GM06990 (cell line): ENCODE data around the gene GRIP2.

ENCODE experiments used
- DNase-seq: peaks from one replicate; pipeline ENCODE4 v3.0.0-alpha.2; 2011; ENCODE audit not compliant: insufficient read length; ENCODE audit errors: extremely low read depth
- H3K27me3 ChIP-seq: replicated peaks from 2 replicates; pipeline ENCODE4 v1.6.0; 2011; ENCODE audit warnings: low read length; ENCODE audit not compliant: control insufficient read depth, insufficient read depth
- H3K36me3 ChIP-seq: 2 replicates; pipeline ENCODE4 v1.5.1; 2011; ENCODE audit warnings: low read length; ENCODE audit not compliant: control insufficient read depth, insufficient read depth
- H3K4me3 ChIP-seq: replicated peaks from 2 replicates; pipeline ENCODE4 v1.5.1; 2011; ENCODE audit warnings: low read depth, mild to moderate bottlenecking, control low read depth, low read length
- CTCF ChIP-seq: IDR thresholded peaks from 2 replicates; pipeline ENCODE4 v1.5.1; 2011; ENCODE audit warnings: low read length, control low read depth, mild to moderate bottlenecking, inconsistent platforms; ENCODE audit not compliant: insufficient read depth, poor library complexity, severe bottlenecking

The GRIP2 gene

GRCh38 chr3:14523792-14524191 is 16.4 kb downstream of the GRIP2 start:
- TF ChIP-seq CTCF = no peak
- DNase-seq = no peak
- peaks cover 5% of the 10 kb centered on the region; the same call in 1 of the 2 replicates for H3K27me3 ChIP-seq
- H3K4me3 ChIP-seq = no peak overlapping the region
- no peaks in the 10 kb centered on the region for H3K36me3 ChIP-seq

GRCh38 chr3:14522768-14523167 is 17.4 kb downstream of the GRIP2 start:
- H3K27me3 ChIP-seq = peaks cover 5% of the 10 kb centered on the region; the same call in 1 of the 2 replicates
- H3K4me3 ChIP-seq = no peak overlapping the region
- TF ChIP-seq CTCF = no peak
- no peaks in the 10 kb centered on the region for H3K36me3 ChIP-seq
- no peak for DNase-seq

- peaks cover 5% of the 10 kb centered on the region; the same call in 1 of the 2 replicates for H3K27me3 ChIP-seq
- no peak overlapping the region for H3K4me3 ChIP-seq
- no peaks in the 10 kb centered on the region for H3K36me3 ChIP-seq
- no peak for TF ChIP-seq CTCF
- no peak for DNase-seq
Measured at GRCh38 chr3:14522129-14522691, 17.9 kb downstream of the GRIP2 start.

GRCh38 chr3:14521611-14522010 is 18.5 kb downstream of the GRIP2 start:
- Histone ChIP-seq H3K27me3 (peaks cover 5% of the 10 kb centered on the region; the same call in 1 of the 2 replicates), H3K36me3 (no peaks in the 10 kb centered on the region), H3K4me3 (no peak overlapping the region)
- TF ChIP-seq CTCF = no peak
- DNase-seq = no peak

- no peak for TF ChIP-seq CTCF
- Histone ChIP-seq H3K4me3 (no peak overlapping the region), H3K27me3 (peaks cover 5% of the 10 kb centered on the region; the same call in 1 of the 2 replicates), H3K36me3 (no peaks in the 10 kb centered on the region)
- DNase-seq = no peak
Measured at GRCh38 chr3:14520967-14521366, 19.2 kb downstream of the GRIP2 start.

- H3K36me3 ChIP-seq = no peaks in the 10 kb centered on the region
- H3K27me3 ChIP-seq = peaks cover 5% of the 10 kb centered on the region; the same call in 1 of the 2 replicates
- TF ChIP-seq CTCF = no peak
- no peak for DNase-seq
- no peak overlapping the region for H3K4me3 ChIP-seq
Measured at GRCh38 chr3:14520149-14520548, 20.0 kb downstream of the GRIP2 start.
